Spleen (tissue), 11 donors: ENCODE data around the gene DNAJC25. TPM values are rescaled to one million over a fixed set of nuclear protein-coding genes. Genes with fewer than 3 reads are reported as not detected.
"Not testable (repeated sequence)": the region's sequence is repeated elsewhere in the genome, so short reads cannot be mapped to it uniquely, and the experiment has no call there.

Experiments used
- DNase-seq: peaks from one replicate; pipeline ENCODE4 v3.0.0-alpha.2; 2020
- H3K27ac ChIP-seq, 8 donors: fragments of 200-600 bp; sonication (generic) in 7 of 8; 1 replicate in 4 of 8; 2 replicates in 4 of 8; pipeline versions ENCODE4 v1.5.0 to v1.8.0; 2016 to 2021; ENCODE audit warnings: inconsistent platforms in 4 of 8, mild to moderate bottlenecking in 4 of 8, moderate library complexity in 1 of 8
- H3K27me3 ChIP-seq, 7 donors: fragments of 200-600 bp; sonication (generic) in 6 of 7; replicated peaks in 1 of 7; 1 replicate in 4 of 7; 2 replicates in 3 of 7; pipeline versions ENCODE4 v1.5.0 to v1.8.0; 2016 to 2021; ENCODE audit warnings: inconsistent platforms in 3 of 7, mild to moderate bottlenecking in 1 of 7
- H3K36me3 ChIP-seq, 6 donors: fragments of 200-600 bp; sonication (generic) in 5 of 6; 1 replicate in 4 of 6; 2 replicates in 2 of 6; pipeline versions ENCODE4 v1.5.0 to v1.8.0; 2016 to 2021; ENCODE audit warnings: inconsistent platforms in 2 of 6
- H3K4me1 ChIP-seq, 6 donors: fragments of 200-600 bp; sonication (generic) in 5 of 6; 1 replicate in 3 of 6; 2 replicates in 3 of 6; pipeline versions ENCODE4 v1.5.0 to v1.8.0; 2016 to 2021; ENCODE audit warnings: inconsistent platforms in 3 of 6
- H3K4me3 ChIP-seq, 8 donors: fragments of 200-600 bp; sonication (generic) in 7 of 8; 1 replicate in 4 of 8; 2 replicates in 4 of 8; pipeline versions ENCODE4 v1.5.0 to v1.8.0; 2016 to 2021; ENCODE audit warnings: inconsistent platforms in 4 of 8, mild to moderate bottlenecking in 4 of 8, moderate library complexity in 2 of 8
- H3K9me3 ChIP-seq, 8 donors: fragments of 200-600 bp; sonication (generic) in 7 of 8; 1 replicate in 4 of 8; 2 replicates in 4 of 8; pipeline versions ENCODE4 v1.5.0 to v1.8.0; 2016 to 2021; ENCODE audit warnings: inconsistent platforms in 4 of 8
- CTCF ChIP-seq, 11 experiments: fragments of 200-600 bp in 7 of 11; fragments of 450-650 bp in 4 of 11; sonication (generic) in 4 of 11; IDR thresholded peaks in 8 of 11; conservative IDR thresholded peaks in 3 of 11; 1 replicate in 7 of 11; 2 replicates in 4 of 11; pipeline versions ENCODE4 v1.4.0 to v1.8.0; 2016 to 2021; ENCODE audit warnings: antibody characterized with exemption in 11 of 11, inconsistent platforms in 4 of 11, mild to moderate bottlenecking in 1 of 11
- POLR2A ChIP-seq, 3 donors: fragments of 450-650 bp; IDR thresholded peaks; one replicate each; pipeline ENCODE4 v1.5.1; 2017; ENCODE audit warnings: antibody characterized with exemption in 3 of 3, mild to moderate bottlenecking in 1 of 3
- POLR2AphosphoS5 ChIP-seq, 3 donors: sonication (generic); formaldehyde crosslinking; IDR thresholded peaks; one replicate each; pipeline ENCODE4 v1.5.1; 2017; ENCODE audit warnings: antibody characterized with exemption in 3 of 3
- WGBS, 5 donors: extraction: QIAGEN DNeasy Blood & Tissue Kit in 3 of 5; methylation state at CpG; one replicate each; pipeline versions ENCODE4 v1.1.5 to v1.1.7; 2013 to 2018; 5-methylcytosine and 5-hydroxymethylcytosine counted together
- intact Hi-C: fragments of 100-400 bp; cut with DNase I; formaldehyde crosslinking; loops from one replicate; pipeline ENCODE4 v1.15.0; 2023; ENCODE audit warnings: low total_unique reads
- polyA plus RNA-seq, 3 donors: library from polyadenylated mRNA; stranded (reverse); fragments of 200-250 nt; gene quantifications; one replicate each; pipeline ENCODE4 v1.2.1, GENCODE V29; 2013
- total RNA-seq, 7 donors: library from RNA; depleted of rRNA in 3 of 7; stranded (reverse); fragments of >200 nt in 3 of 7; fragmentation: NEBNext Ultra II Directional in 4 of 7; extraction: Animal tissue kit (Norgen Biotek cat#: 25700) in 4 of 7; gene quantifications; one replicate each; pipeline versions ENCODE4 v1.1.0 to v1.2.1, GENCODE V29; 2016 to 2021
- donor health status: healthy with polysubstance abuse.
- donor health status: DM: no; HTN: no; CAD: no; lungs with moderate emphysema.
- donor health status: DM: no; HTN: no; CAD: no.
- donor health status: Bipolar disorder and iron deficiency.
- donor health status: healthy.
- donor health status: DM: no; HTN: no; CAD: no.
- donor health status: DM: yes; HTN: yes; CAD: no.

Gene DNAJC25
- total and polyA plus RNA-seq, 10 donors = 3.1 to 6.0 (median 3.9) TPM

DNA sequence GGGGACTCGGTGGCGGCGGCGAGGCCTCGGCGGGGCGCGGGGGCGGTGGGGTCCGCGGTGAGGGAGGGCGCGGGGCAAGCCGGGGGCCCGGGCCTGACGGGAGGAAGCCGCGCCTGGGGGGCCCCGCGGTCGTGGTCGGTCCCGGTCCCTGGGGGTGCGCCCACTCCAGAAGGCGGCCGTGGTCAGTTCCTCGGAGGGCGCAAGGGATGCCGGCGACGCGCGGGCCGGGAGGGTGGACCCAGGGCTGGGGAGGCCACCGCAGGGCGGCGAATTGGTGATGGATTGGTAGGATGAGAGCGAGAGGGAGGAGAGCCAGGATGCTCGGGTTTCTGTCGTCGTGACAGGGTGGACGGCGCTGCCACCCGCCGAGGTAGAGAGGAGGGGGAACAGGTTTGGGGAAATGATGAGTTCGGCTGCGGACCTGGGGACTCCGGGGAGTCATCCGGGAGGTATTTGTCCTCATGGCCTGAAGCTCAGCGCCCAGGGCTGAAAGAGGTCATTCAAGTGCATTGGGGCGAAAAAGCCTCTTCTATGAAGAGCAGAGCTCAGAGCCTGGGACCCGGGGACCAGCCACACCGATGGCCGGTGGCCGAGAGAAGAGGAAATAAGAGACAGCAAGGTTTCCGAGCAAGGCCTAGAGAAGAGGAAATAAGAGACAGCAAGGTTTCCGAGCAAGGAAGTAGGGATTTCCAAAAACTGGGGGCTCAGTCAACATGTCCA lies 30.8 kb downstream of the DNAJC25 start:
- no peaks in the 10 kb centered on the region for H3K27me3 ChIP-seq
- intact Hi-C loops = no loop called here
- H3K27ac ChIP-seq = peak overlapping the region; percentile 72 to 97 (median 90)
- H3K4me1 ChIP-seq = peaks cover 13 to 48% (median 23%) of the 10 kb centered on the region in 6 donors
- peak overlapping the region; percentile 67 to 97 (median 80) for H3K4me3 ChIP-seq
- TF ChIP-seq POLR2AphosphoS5 (IDR thresholded peaks at IDR 0.05) (peak in 2 of 3 donors; percentile 27 to 45), POLR2A (IDR thresholded peaks at IDR 0.05) (peak in 1 of 3 donors; percentile 4), CTCF (IDR thresholded peaks at IDR 0.05 in 8 of 11, conservative IDR thresholded peaks at IDR 0.05 in 3 of 11) (no peak)
- DNase-seq = peak; percentile 88
- 0 to 2% (median 1%) methylated on average over 44 to 57 of the region's 57 CpGs for WGBS, 5 donors
- peaks cover 0 to 24% (median 6%) of the 10 kb centered on the region in 6 donors for H3K36me3 ChIP-seq
- no peaks in the 10 kb centered on the region for H3K9me3 ChIP-seq

- peaks cover 0 to 31% (median 13%) of the 10 kb centered on the region in 6 donors for H3K36me3 ChIP-seq
- TF ChIP-seq POLR2AphosphoS5 (IDR thresholded peaks at IDR 0.05) (no peak), CTCF (IDR thresholded peaks at IDR 0.05 in 8 of 11, conservative IDR thresholded peaks at IDR 0.05 in 3 of 11) (no peak), POLR2A (IDR thresholded peaks at IDR 0.05) (no peak)
- H3K27me3 ChIP-seq = no peaks in the 10 kb centered on the region
- 12 to 20% (median 15%) methylated on average over 7 of the region's 7 CpGs for WGBS, 5 donors
- peaks cover 13 to 48% (median 23%) of the 10 kb centered on the region in 6 donors for H3K4me1 ChIP-seq
- H3K27ac ChIP-seq = peak overlapping the region; percentile 42 to 97 (median 90)
- H3K4me3 ChIP-seq = peak overlapping the region; percentile 67 to 97 (median 80)
- intact Hi-C loops = no loop called here
- H3K9me3 ChIP-seq = no peaks in the 10 kb centered on the region
- no peak for DNase-seq
These were observed 31.6 kb downstream of the DNAJC25 start for GRCh38 chr9:111662576-111663300.

- 59 to 75% (median 70%) methylated on average over 5 of the region's 5 CpGs for WGBS, 5 donors
- TF ChIP-seq POLR2A (IDR thresholded peaks at IDR 0.05) = no peak
- Histone ChIP-seq H3K4me1 (peaks cover 13 to 48% (median 23%) of the 10 kb centered on the region in 6 donors), H3K27ac (peak overlapping the region; percentile 42 to 97 (median 90)), H3K9me3 (no peaks in the 10 kb centered on the region), H3K27me3 (no peaks in the 10 kb centered on the region), H3K4me3 (peak overlapping the region in 5 of 8 donors; percentile 67 to 97 (median 86)), H3K36me3 (peaks cover 0 to 38% (median 17%) of the 10 kb centered on the region in 6 donors)
- DNase-seq = no peak
- intact Hi-C loops = no loop called here
These were observed 32.2 kb downstream of the DNAJC25 start for GRCh38 chr9:111663301-111663823.

GRCh38 chr9:111668026-111668573 lies 37.0 kb downstream of the DNAJC25 start:
- Histone ChIP-seq H3K36me3 (peaks cover 0 to 70% (median 34%) of the 10 kb centered on the region in 6 donors), H3K4me3 (no peak overlapping the region), H3K9me3 (no peaks in the 10 kb centered on the region), H3K27me3 (no peaks in the 10 kb centered on the region), H3K27ac (no peak overlapping the region), H3K4me1 (peaks cover 4 to 27% (median 5%) of the 10 kb centered on the region in 6 donors)
- intact Hi-C loops = no loop called here
- no peak for DNase-seq
- TF ChIP-seq POLR2AphosphoS5 (IDR thresholded peaks at IDR 0.05) (no peak), CTCF (IDR thresholded peaks at IDR 0.05 in 8 of 11, conservative IDR thresholded peaks at IDR 0.05 in 3 of 11) (no peak), POLR2A (IDR thresholded peaks at IDR 0.05) (no peak)
- 83 to 94% (median 92%) methylated on average over 1 of the region's 1 CpG for WGBS, 5 donors

- peaks cover 0 to 70% (median 34%) of the 10 kb centered on the region in 6 donors for H3K36me3 ChIP-seq
- DNase-seq, H3K4me3 ChIP-seq, H3K9me3 ChIP-seq, intact Hi-C loops, H3K27me3 ChIP-seq, H3K27ac ChIP-seq: not testable (repeated sequence)
- 87 to 97% (median 90%) methylated on average over 11 of the region's 11 CpGs for WGBS, 5 donors
- peaks cover 0 to 22% (median under 1%) of the 10 kb centered on the region in 6 donors for H3K4me1 ChIP-seq
These were observed 37.5 kb downstream of the DNAJC25 start for GRCh38 chr9:111668601-111669000.
